Lung (tissue), 12 donors: Measurements from ENCODE around the gene GNPTG. TPM values are rescaled to one million over a fixed set of nuclear protein-coding genes. Genes with fewer than 3 reads are reported as not detected.

Experiments used
- ATAC-seq: fragments of 200-7000 bp; cut with Tn5 transposase; one replicate; pipeline ENCODE4 v1.9.1; 2020; ENCODE audit warnings: moderate number of reproducible peaks; ENCODE audit not compliant: insufficient read depth, low FRiP score
- DNase-seq, 3 donors: peaks; one replicate each; pipeline ENCODE4 v3.0.0-alpha.2; 2013 to 2017
- H3K27ac ChIP-seq, 2 donors: one replicate each; pipeline ENCODE4 v1.5.1; 2013; ENCODE audit warnings: mild to moderate bottlenecking in 2 of 2, moderate library complexity in 2 of 2, control low read depth in 1 of 2, inconsistent platforms in 1 of 2, low read depth in 1 of 2, low read length in 1 of 2
- H3K27me3 ChIP-seq, 3 donors: one replicate each; pipeline ENCODE4 v1.5.1; 2013; ENCODE audit warnings: low read length in 2 of 3; ENCODE audit not compliant: control insufficient read depth in 3 of 3, insufficient read depth in 3 of 3
- H3K36me3 ChIP-seq, 4 donors: one replicate each; pipeline ENCODE4 v1.5.1; 2013; ENCODE audit warnings: low read length in 4 of 4, mild to moderate bottlenecking in 1 of 4, moderate library complexity in 1 of 4; ENCODE audit not compliant: control insufficient read depth in 4 of 4, insufficient read depth in 4 of 4
- H3K4me1 ChIP-seq, 5 donors: one replicate each; pipeline ENCODE4 v1.5.1; 2013; ENCODE audit warnings: low read length in 5 of 5, mild to moderate bottlenecking in 2 of 5, moderate library complexity in 1 of 5; ENCODE audit not compliant: control insufficient read depth in 5 of 5, insufficient read depth in 5 of 5
- H3K4me3 ChIP-seq: one replicate; pipeline ENCODE4 v1.5.1; 2013; ENCODE audit warnings: mild to moderate bottlenecking, control low read depth, moderate library complexity
- H3K9ac ChIP-seq, 2 donors: one replicate each; pipeline ENCODE4 v1.5.1; 2013; ENCODE audit warnings: low read length in 2 of 2, control low read depth in 1 of 2; ENCODE audit not compliant: insufficient read depth in 1 of 2
- H3K9me3 ChIP-seq, 4 donors: one replicate each; pipeline ENCODE4 v1.5.1; 2013; ENCODE audit warnings: low read length in 3 of 4, mild to moderate bottlenecking in 1 of 4, moderate library complexity in 1 of 4; ENCODE audit not compliant: control insufficient read depth in 4 of 4, insufficient read depth in 3 of 4
- CTCF ChIP-seq: IDR thresholded peaks from 2 replicates; pipeline ENCODE4 v1.5.1; 2012; ENCODE audit warnings: mild to moderate bottlenecking; ENCODE audit errors: control extremely low read depth, extremely low read depth
- WGBS, 2 donors: extraction: QIAGEN DNeasy Blood & Tissue Kit; methylation state at CpG; one replicate each; pipeline ENCODE4 v1.1.7; 2013; 5-methylcytosine and 5-hydroxymethylcytosine counted together
- polyA plus RNA-seq, 2 donors: library from polyadenylated mRNA; stranded (reverse); fragments of 200-250 nt; gene quantifications; one replicate each; pipeline ENCODE4 v1.2.1, GENCODE V29; 2013
- total RNA-seq, 2 donors: library from RNA; depleted of rRNA in 1 of 2; stranded (reverse); fragments of >200 nt in 1 of 2; gene quantifications; one replicate each; pipeline ENCODE4 v1.2.1, GENCODE V29; 2014 to 2021
- donor health status: control.
- donor health status: control.
- donor health status: Bipolar disorder and iron deficiency.
- donor health status: healthy.
- donor health status: DM: yes; HTN: yes; CAD: no.

The GNPTG gene
- total and polyA plus RNA-seq, 4 donors: 34.8 to 92.7 (median 77.8) TPM

- no peak for TF ChIP-seq CTCF
- 83 to 90% methylated on average over 19 of the region's 19 CpGs for WGBS, 2 donors
- peaks cover 4 to 17% (median 6%) of the 10 kb centered on the region in 5 donors for H3K4me1 ChIP-seq
- ATAC-seq: no peak
- peak overlapping the region in 1 of 2 donors; percentile 87 for H3K27ac ChIP-seq
- no peak for DNase-seq
- H3K27me3 ChIP-seq: no peaks in the 10 kb centered on the region
- H3K9me3 ChIP-seq: no peaks in the 10 kb centered on the region
- H3K4me3 ChIP-seq: peak overlapping the region; percentile 95
- peak overlapping the region; percentile 39 to 65 for H3K9ac ChIP-seq
- peaks cover 0 to 23% (median 10%) of the 10 kb centered on the region in 4 donors for H3K36me3 ChIP-seq
These were observed 1.0 kb upstream of the GNPTG start for GRCh38 chr16:1350691-1351090.

GRCh38 chr16:1351215-1351581 lies 533 bp upstream of the GNPTG start:
- WGBS, 2 donors: 0 to 1% methylated on average over 27 to 35 of the region's 35 CpGs
- H3K9ac ChIP-seq: peak overlapping the region; percentile 39 to 65
- H3K36me3 ChIP-seq: peaks cover 0 to 23% (median 10%) of the 10 kb centered on the region in 4 donors
- peaks cover 4 to 17% (median 6%) of the 10 kb centered on the region in 5 donors for H3K4me1 ChIP-seq
- ATAC-seq (no peak), DNase-seq (no peak)
- H3K4me3 ChIP-seq: peak overlapping the region; percentile 95
- no peaks in the 10 kb centered on the region for H3K9me3 ChIP-seq
- no peak for TF ChIP-seq CTCF
- no peaks in the 10 kb centered on the region for H3K27me3 ChIP-seq
- peak overlapping the region; percentile 59 to 87 for H3K27ac ChIP-seq

- no peaks in the 10 kb centered on the region for H3K27me3 ChIP-seq
- no peaks in the 10 kb centered on the region for H3K9me3 ChIP-seq
- H3K9ac ChIP-seq: no peak overlapping the region
- TF ChIP-seq CTCF: no peak
- WGBS, 2 donors: 89 to 93% methylated on average over 49 of the region's 49 CpGs
- H3K4me3 ChIP-seq: no peak overlapping the region
- H3K4me1 ChIP-seq: peaks cover 4 to 17% (median 6%) of the 10 kb centered on the region in 5 donors
- DNase-seq (no peak), ATAC-seq (no peak)
- no peak overlapping the region for H3K27ac ChIP-seq
- peaks cover 0 to 7% (median 6%) of the 10 kb centered on the region in 4 donors for H3K36me3 ChIP-seq
These were observed 3.2 kb downstream of the GNPTG start for GRCh38 chr16:1354815-1355540.
